Activated CD4-positive, alpha-beta T cell treated with anti-CD3 and anti-CD28 coated beads, Interleukin-2, Interleukin-6, amounts not matched to agents 100 ng/mL and 50 ng/mL, durations not matched to agents 16 hours and 8 hours (primary cell): ENCODE measurements around the gene APOA4.

Source experiments
- DNase-seq: peaks from one replicate; pipeline ENCODE4 v3.0.0-alpha.2; 2020

Gene APOA4

DNA sequence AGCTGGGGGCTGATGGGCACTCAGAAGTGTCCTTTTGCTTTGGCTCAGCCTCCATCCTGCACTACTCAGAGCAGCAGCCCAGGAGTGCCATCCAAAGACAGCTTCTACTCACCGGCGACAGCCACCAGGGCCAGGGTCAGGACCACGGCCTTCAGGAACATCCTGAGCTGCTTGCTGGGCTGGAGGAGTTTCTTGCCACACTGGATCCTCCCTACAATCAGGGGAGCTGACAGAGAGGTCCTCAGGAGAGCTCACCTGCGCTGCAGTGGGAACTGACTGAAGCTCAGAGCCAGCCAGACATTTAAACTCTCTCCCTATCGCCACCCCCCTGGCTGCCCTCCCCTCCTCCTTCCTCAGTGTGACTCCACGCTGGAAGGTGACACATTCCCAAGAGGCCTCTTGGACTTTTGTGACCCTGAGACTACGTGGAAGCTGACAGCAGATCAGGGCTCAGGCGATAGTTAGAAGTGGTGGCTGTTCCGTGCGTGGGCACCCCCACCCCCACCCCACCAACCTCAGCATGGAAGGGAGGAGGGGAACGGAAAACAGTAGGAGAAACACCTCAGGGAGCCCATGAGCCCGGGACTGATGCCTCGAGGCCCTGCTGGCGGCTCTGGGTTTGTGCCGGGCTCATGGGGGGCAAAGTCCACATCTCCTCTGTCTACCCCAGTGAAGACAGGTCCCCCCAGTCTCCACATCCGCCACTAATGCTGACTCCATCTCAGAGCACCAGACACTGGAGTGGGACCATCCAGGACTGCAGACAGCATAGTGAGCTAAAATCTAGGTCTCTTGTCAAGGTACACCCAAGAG, at the start of gene APOA4:
TSS of gene APOA4 (minus strand) at position 274 of the 813 bp plus-strand sequence. CDS start at position 161, 113 bp downstream.
- no peak for DNase-seq

DNA sequence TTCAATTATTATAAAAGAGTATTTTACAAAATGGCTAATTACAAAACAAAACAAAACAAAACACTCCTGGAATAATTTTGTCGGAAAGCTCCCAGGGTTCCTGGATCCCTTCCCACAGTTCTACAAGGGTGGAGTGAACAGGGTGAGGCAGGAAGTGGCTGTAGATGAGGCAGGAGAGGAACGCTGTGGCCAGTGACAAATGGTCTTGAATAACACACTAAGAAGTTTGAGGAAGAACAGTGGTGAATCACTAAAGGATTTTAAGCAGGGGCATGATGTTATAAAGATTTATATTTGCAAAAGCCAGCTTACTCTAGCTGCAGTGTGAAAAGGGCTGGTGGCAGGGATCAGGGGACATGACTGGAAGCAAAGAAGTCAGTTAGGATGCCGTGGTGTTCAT, 48.1 kb upstream of the APOA4 start:
- DNase-seq: no peak

DNA sequence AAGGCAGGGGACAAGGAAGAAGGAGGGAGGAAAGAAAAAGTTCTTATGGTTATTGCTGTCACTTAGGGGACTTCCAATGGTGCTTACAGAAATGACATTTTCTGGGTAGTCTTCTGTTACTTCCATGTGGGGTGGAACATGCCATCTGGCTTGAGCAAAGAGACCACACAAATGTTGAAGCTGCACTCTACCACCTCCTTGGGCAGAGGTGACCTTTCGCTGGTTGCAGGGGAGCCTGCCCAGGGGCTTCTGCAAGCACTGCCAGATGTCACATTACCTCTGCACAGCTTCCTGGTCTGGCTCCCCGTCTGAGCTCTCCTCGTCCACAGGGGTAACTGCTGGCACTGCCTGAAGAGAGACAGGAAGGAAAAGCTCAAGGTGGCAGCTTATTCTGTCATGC, 47.0 kb upstream of the APOA4 start:
- peak; percentile 11 for DNase-seq

DNA sequence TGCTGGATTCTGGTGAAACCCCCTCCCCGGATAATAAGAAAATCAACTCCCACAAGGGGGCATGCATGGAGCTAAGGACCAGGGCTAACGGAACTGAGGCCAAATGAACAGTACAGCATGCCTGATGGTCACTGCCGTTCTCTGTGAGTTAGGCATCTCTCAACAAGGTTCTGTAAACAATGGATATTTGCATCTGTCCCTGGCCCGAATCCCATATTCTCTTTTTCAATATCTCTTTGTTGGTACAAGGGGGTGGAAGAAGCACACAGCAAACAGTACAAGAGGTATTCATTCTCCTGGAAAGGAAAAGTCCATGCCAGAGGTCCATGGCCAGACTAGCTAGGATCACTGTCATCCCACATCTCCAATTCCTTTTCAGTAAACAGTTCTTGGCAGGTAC, 46.5 kb upstream of the APOA4 start:
- DNase-seq: no peak

DNA sequence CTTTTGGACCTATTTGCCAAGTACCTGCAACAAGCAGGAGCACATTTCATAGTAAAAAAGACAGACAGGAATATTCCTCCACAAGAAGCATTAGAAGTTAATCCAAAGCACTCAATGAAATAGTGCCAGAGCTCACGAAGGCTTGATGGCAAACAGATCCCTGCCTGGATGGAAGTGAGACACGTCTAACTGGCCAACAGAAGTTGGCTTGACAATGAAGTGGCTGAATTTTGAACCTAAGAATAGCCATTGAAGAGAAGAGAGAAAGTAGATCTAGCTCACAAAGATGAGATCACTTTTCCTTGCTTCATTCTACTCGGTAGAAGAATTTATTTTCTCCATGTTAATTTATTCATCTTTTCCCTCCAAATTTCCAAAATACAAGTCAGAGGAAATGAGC, 45.0 kb upstream of the APOA4 start:
- DNase-seq: no peak

DNA sequence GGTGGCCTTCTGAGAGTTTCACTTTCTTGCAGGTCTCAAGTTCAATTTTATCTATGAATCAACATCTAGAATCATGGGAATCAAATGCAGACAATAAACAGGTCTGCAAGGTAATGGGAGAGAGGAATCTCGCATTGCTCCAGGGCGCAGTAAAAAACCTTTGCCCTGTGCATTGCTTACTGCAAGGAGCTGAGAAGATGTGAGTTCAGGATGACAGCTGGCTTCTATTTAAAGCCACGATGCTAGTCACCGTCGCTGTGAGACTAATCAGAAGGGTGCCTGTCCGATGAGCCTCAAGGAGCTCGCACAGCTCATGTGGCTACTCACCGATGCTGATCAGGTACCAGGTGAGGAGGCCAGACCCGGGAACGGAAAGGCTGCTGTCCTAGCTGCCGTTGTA, 44.5 kb upstream of the APOA4 start:
- DNase-seq: no peak

DNA sequence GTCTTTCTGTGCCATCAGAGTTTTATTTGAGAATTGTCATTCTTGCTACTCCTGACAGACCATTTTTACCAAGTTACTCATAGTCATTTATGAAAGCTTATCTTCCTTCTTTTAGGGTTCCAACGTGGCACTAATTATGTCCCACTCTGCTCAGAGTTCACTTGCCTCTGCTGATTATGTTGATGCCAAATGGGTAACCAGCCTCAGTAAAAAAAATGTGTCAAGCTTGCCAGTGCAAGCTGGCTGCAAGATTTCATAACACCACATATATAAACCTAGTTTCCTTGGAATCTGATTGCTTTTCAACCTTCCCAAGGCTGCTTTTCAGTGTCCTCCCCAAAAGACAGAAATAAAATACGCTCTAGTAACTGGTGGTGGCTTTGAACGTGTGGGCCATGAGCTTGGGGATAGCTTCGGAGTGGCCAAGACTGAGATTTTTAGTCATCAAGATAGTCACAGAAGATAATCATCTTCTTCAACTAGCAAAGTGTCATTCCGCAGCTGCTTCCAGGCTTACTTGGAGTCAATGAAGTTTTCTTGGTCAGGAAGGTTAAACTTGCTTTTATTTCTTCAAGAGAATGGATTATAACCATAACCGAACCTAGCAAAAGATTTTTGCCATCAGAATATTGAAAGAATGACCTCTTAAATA, 43.8 kb upstream of the APOA4 start:
- DNase-seq: no peak

DNA sequence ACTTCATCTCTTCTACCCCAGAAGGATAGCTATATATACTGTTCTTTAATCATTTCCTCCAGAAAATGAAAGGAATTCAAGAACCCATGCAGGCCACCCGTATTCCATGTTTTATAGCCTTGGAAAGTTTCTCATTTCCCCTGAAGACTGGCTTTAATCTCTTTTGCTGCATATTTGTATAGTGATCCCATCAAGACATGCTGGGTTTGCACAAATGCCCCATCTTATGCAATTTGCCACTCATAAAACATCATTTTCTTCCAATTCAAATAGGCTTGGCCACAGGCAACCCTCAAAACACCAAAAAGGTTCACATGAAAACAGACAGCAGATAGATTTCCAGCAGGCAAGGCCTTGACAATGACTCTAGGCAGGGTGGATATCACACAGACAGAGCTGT, 42.6 kb upstream of the APOA4 start:
- DNase-seq: no peak

DNA sequence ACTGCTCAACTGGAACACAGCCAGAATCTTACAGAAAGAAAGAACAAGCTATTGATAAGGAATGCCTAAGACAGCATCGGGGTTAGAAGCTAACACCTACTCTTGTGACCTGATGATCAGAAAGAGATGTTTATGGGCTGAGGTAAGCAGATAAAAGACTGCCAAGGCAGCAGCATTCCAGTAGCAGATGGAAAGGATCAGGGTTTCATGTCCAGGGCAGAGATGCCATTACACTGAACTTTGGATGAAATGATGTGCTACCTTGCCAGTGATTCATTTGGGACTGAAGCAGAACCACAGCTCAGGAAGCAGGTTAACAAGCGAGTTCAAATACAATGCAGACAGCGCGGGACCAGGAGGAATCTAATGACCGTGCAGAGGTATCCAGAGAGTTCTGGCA, 41.4 kb upstream of the APOA4 start:
- DNase-seq: no peak

DNA sequence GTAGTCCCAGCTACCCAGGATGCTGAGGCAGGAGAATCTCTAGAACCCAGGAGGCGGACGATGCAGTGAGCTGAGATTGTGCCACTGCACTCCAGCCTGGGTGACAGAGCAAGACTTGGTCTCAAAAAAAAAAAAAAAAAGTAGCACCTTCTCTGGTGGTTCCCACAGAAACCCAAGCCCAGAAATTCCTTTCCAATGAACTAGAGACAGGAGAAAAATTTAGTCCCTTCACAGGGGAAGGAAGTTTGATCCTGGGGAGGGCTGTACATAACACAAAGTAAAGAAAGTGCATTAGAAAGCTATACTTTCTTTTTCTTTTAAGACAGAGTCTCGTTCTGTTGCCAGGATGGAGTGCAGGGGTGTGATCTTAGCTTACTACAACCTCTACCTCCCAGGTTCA, 39.8 kb upstream of the APOA4 start:
- no peak for DNase-seq

DNA sequence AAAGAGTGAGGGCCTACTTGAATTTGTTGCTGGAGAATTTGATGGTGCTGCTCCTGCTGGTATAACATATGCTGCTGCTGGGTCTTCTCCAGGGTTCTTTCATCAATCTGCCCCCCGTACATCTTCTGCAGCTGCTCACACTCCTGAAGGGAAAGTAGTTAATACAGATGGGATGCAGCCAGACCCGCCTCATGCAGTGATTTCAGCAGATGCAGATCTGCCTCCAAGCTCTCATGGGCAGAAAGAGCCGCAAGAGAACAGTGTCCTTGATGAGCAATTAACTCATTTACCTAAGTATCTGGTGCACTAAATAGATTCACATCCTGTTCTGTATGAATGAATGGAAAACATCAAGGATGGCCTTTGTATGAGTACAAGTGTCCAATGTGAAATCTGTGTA, 39.1 kb upstream of the APOA4 start:
- no peak for DNase-seq

DNA sequence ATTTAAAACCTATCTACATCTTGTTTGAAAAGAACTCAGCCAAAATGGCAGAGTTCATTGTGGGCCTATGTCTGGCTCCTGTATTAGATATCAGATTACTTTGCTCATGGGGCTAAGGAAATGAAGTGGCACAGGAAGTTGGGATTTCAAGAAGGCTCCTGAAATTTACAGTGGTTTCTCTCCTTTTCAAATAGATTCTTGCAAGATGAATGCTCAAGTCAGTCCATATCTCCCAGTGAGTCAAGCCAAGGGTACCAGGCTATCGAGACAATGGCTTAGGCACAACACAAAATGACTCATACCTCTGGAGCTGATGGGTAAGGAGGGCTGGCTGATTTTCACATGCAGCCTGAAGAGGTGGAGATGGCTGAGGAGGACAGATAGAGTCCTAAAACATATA, 38.4 kb upstream of the APOA4 start:
- peak; percentile 28 for DNase-seq

DNA sequence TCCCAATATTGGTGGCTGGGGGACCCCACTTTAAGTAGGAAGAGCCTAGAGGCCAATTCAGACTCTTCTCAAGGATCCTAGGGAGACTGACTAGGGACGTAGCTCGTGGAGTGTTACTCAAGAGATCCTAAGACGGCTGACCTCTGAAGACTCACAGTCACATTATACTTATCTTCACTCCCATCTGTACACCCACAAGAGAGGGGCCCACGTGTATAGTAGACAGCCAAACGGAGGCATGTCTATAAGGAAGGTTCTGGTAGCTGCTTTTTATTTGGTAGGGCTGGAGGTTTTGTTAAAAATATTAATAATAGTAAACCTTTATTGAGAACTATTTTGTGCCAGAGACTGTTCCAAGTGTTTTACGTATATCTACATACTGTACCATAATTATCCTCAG, 37.2 kb upstream of the APOA4 start:
- no peak for DNase-seq

DNA sequence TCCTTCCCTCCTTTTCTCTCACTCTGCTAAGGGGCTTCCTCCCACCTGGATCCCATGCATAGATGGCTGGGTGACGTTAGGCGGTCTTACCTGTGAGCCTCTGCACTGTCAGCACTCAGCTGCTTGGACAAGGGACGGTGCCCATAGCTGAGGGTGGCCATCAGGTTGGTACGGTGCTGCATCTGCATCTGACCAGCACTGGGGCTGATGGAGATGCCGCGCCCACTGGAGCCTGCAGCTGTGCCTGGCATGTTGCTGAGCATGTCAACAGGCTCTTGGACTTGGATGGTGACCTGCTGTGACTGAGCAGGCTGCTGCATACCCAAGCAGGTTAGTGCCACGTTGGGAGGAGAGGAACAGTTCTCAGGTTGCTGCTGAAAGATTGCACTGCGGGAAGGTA, 36.1 kb upstream of the APOA4 start:
- no peak for DNase-seq

DNA sequence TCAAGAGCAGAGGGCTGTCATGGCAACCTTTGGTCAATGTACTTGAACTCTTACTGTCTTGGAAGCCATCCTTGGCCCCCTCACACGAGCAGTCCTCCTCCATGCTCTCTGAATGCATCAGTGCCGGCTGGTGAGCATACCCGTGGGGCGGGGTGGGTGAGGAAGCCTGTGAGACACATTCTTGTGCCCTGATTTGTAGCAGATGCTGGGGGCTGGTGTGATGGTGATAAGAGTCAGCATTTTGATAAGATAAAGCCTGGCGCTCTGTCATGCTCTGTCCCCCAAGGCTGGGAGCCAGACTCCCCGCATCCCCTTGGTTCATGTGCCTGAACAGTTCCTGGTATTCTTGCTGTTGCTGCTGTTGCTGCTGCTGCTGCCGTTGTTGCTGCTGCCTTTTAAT, 34.8 kb upstream of the APOA4 start:
- no peak for DNase-seq

DNA sequence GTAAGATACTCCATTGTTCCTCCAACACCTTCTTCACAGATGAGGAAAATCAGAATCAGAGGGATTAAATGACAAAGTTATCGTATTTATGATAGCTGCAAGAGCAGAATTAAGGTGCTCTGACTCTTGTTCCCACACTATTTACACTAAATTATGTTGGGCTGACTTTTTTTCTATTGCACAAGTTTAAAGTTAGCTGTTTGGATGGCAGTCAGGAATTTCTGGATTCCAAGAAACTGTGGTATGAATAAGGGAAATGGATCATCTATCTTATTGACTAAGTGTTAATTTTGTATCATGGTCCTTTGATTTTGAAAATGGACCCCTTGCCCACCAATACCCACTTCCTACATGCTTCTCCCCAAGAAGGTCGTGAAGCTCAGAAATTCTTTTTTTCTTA, 34.2 kb upstream of the APOA4 start:
- DNase-seq: no peak

DNA sequence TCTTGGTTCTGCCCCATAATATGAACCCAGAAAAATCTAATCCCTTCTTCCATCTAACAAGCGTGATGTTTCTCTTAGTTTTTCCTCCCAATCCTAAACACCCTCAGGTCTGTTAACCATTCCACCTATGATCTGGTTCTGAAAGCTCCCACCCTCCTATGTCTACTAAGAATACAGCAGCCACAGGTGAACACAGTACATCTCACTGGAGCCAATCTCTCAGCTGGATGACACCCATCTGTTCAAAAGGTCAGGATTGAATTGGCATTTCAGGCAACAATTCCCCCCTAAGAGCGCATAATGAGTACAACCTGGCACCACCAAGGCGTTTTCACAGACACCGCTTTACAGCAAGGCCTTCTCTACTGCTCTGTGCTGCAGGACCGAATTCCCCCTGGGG, 33.3 kb upstream of the APOA4 start:
- no peak for DNase-seq

DNA sequence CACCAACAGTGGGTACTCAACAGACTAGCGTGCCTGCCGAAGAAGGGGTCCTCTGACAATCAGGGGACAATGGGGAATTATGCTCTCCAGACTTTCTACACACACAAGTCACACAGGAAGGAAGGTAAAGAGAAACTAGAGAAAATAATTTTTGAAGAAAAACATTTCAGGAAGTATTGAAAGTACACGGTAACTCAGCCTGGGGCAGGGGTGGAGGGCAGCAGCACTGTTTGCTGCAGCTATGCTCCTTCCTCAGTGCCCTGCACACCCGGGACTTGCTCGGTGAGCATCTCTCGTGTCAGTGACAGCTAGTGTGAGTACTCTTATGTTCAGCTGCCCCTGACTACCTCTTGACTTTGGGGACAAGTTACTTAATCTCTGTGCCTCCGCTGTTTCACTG, 32.3 kb upstream of the APOA4 start:
- DNase-seq: no peak

DNA sequence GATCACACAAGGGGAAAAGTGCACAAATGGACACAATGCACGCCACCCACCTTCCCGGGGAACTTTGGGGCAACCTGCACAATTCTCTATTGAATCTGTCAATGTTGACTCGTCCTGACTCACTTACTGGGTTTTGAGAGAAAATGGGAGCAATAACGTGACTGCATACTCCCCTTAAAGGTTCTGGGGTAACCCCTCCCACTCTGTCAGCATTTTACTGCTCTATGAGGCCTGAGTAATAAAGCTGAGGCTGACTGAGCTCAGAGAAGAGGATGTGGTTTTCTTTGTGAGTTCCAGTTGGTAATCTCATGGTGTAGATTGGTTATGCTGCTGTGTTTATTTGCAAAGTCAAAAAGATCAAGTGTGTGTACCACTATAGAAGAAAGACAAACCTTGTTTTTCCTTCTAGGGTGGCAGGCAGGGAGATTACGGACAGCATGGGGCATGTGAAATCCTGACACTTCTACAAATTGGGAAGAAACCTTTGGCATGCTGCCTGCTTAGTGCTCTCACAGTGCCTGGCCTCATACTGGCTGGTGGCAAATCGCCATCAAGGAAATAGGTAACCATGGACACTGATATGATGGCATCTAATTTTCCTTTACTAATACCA, 30.5 kb upstream of the APOA4 start:
- DNase-seq: peak; percentile 94

DNA sequence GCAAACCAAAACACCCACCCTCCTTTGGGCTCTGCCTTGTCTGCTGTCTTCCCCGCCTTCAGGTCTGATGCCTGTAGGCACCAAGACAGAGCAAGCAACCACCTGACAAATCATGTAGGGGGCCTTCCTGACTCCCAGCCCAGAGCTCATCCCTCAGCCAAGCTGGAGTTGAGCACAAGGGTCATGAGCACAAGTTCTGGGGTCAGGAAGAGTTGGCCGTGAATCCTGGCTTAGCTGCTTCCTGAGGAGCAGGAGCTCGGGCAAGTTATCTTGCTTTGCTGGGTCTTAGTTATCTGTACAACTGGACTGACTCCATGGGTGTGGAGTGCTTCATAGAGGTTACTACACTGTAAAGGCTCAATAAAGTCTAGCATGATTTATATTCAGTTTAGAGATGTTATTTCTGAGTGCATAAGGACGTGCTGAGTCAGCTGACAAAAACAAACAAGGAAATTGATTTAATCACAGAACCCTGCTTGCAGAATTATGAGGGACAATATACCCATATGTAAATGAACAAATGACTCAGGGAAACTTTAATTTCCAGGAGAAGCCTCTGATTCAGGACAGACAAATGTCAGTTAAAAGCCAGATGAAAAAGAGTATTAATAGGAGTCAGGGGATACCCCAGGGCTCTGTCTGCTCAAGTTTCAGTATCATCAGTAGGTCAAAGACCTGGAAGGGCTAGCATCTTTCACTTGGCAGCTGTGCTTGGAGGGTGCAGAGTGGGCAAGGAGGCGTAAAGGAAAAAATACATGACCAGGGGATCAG, 29.3 kb upstream of the APOA4 start:
- DNase-seq: peak; percentile 41

DNA sequence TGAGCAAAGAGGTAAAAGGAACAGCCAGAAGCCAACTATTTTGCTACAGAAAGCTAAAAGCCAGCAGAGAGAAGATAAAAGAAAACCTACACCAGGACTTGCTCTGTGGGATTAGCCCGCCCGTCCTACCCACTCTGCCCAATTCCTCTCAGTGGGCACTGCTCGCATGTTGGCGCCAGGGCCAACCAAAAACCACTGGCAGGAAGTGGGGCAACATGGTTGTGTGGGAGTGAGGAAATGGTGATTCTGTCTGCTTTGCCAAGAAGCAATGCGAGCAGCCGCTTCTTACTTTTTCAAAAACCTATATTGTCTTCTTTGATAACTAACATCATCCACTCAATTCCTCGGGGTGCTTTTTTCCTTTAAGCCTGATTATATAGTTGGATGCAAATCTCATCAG, 28.5 kb upstream of the APOA4 start:
- DNase-seq: peak; percentile 79

DNA sequence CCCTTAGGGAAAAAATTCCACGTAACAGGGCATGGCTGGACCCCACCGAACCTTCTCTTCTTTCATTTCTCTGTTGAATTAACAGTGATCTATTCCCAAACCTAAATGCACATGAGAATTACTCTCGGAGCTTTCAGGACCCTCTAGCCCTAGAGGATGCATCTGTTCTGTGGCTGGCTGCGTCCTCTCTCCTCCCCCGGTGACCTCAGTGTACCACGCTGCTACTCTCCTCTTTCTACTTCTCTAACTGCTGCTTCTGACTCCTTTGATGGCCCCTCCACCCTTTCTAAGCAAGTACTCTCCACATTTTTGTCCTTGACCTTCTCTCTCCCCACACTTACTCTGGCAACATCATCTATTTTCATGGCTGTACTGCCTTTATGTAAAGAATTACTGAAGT, 26.4 kb upstream of the APOA4 start:
- no peak for DNase-seq

DNA sequence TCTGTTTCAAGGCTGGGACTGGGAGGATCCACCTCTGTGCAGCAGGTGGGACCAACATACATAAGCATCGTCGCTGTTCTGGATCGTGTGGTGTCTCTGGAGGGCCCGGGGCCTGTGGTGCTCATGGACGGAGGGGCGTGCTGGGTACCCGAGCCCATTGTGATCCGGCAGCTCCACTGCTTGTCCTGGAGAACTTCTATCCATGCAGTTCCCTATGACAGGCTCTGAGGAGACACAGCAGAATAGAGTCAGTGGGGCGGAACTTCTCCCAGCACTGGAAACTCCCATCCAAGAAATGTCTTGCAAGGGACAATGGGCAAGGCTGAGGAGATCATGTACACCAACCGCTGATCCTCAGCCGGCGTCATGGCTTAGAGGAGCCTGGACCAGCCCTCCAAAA, 26.0 kb upstream of the APOA4 start:
- no peak for DNase-seq

DNA sequence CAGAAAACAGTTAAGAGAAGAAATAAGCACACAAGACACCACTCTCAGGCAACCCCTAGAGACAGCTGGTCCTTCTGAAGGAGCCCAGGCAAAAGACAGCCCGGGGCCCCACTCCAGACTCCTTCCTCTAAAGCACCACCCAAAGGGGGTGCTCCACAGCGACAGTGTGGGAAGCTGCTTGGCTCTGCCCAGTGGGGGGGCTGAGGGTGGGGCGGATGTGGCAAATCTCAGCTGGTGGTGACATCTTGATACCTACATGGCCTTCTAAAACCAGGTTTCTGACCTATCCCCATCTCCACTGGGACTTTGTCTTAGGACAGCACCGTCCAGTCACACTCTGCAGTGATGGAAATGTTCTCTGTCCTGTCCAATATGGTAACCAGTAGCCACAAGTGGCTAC, 24.5 kb upstream of the APOA4 start:
- DNase-seq: no peak
